Measurements from ENCODE around the gene PPP1R14C.

DNA sequence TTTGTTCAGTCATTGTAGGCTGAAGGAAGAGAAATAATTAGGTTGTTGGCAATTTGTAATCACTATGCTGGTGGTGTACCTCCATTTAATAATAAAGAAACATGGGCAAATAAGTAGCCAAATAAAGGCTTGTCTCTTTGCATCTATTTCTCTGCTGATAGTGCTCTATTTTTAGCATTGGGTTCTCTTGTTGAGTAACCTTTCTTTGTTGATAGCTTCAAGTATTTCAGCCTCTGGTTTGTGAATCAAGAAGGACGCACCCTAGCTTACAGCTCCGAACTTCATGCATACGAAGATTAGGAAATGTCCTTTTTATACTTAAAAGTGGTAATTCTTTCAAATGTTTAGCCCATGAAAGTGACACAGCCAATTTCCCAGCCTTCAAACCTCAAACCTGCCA is 2.6 kb downstream of the PPP1R14C start:
- TF ChIP-seq RBBP5 (conservative IDR thresholded peaks at IDR 0.05) (no peak), MYB (IDR thresholded peaks at IDR 0.05; ENCODE audit: borderline replicate concordance, low read depth, low read length) (no peak), EED (IDR thresholded peaks at IDR 0.05; ENCODE audit: low read depth) (no peak), RFX5 (IDR thresholded peaks at IDR 0.05; ENCODE audit: low read depth, low read length) (no peak), POLR2A (IDR thresholded peaks at IDR 0.05; ENCODE audit: low read depth, low read length) (no peak), IRF4 (IDR thresholded peaks at IDR 0.05; ENCODE audit: low read depth, low read length) (no peak), ESRRA (IDR thresholded peaks at IDR 0.05; ENCODE audit: low read length) (no peak)
- TF ChIP-seq, protein P1, sequence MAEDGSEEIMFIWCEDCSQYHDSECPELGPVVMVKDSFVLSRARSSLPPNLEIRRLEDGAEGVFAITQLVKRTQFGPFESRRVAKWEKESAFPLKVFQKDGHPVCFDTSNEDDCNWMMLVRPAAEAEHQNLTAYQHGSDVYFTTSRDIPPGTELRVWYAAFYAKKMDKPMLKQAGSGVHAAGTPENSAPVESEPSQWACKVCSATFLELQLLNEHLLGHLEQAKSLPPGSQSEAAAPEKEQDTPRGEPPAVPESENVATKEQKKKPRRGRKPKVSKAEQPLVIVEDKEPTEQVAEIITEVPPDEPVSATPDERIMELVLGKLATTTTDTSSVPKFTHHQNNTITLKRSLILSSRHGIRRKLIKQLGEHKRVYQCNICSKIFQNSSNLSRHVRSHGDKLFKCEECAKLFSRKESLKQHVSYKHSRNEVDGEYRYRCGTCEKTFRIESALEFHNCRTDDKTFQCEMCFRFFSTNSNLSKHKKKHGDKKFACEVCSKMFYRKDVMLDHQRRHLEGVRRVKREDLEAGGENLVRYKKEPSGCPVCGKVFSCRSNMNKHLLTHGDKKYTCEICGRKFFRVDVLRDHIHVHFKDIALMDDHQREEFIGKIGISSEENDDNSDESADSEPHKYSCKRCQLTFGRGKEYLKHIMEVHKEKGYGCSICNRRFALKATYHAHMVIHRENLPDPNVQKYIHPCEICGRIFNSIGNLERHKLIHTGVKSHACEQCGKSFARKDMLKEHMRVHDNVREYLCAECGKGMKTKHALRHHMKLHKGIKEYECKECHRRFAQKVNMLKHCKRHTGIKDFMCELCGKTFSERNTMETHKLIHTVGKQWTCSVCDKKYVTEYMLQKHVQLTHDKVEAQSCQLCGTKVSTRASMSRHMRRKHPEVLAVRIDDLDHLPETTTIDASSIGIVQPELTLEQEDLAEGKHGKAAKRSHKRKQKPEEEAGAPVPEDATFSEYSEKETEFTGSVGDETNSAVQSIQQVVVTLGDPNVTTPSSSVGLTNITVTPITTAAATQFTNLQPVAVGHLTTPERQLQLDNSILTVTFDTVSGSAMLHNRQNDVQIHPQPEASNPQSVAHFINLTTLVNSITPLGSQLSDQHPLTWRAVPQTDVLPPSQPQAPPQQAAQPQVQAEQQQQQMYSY (CRISPR knock-in tag; IDR thresholded peaks at IDR 0.05) = no peak
- TF ChIP-seq, protein P2, sequence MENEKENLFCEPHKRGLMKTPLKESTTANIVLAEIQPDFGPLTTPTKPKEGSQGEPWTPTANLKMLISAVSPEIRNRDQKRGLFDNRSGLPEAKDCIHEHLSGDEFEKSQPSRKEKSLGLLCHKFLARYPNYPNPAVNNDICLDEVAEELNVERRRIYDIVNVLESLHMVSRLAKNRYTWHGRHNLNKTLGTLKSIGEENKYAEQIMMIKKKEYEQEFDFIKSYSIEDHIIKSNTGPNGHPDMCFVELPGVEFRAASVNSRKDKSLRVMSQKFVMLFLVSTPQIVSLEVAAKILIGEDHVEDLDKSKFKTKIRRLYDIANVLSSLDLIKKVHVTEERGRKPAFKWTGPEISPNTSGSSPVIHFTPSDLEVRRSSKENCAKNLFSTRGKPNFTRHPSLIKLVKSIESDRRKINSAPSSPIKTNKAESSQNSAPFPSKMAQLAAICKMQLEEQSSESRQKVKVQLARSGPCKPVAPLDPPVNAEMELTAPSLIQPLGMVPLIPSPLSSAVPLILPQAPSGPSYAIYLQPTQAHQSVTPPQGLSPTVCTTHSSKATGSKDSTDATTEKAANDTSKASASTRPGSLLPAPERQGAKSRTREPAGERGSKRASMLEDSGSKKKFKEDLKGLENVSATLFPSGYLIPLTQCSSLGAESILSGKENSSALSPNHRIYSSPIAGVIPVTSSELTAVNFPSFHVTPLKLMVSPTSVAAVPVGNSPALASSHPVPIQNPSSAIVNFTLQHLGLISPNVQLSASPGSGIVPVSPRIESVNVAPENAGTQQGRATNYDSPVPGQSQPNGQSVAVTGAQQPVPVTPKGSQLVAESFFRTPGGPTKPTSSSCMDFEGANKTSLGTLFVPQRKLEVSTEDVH (IDR thresholded peaks at IDR 0.05; ENCODE audit: low read depth, partially characterized antibody) = no peak

Measured in GM12878 (cell line).